ENCODE measurements around the gene SRSF8.

DNA sequence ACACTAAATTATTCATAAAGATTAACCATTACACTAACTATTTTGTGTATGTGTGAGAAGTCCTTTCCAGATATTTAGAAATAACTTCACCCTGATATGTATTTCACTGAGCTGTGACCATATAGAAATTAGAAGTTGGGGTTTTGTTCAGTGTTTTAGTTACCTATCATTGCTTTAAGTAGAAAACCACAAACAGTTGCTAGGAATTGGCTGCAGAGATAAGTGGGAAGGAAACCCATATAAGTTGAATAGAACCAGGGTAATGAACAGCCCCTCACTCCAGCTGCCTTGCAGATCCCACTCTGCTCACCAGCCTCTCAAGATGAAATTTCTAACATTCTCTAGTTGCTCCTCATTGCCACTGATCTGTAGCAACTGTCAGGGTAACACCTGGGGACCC, 10.3 kb downstream of the SRSF8 start:
- TF ChIP-seq, protein P1, sequence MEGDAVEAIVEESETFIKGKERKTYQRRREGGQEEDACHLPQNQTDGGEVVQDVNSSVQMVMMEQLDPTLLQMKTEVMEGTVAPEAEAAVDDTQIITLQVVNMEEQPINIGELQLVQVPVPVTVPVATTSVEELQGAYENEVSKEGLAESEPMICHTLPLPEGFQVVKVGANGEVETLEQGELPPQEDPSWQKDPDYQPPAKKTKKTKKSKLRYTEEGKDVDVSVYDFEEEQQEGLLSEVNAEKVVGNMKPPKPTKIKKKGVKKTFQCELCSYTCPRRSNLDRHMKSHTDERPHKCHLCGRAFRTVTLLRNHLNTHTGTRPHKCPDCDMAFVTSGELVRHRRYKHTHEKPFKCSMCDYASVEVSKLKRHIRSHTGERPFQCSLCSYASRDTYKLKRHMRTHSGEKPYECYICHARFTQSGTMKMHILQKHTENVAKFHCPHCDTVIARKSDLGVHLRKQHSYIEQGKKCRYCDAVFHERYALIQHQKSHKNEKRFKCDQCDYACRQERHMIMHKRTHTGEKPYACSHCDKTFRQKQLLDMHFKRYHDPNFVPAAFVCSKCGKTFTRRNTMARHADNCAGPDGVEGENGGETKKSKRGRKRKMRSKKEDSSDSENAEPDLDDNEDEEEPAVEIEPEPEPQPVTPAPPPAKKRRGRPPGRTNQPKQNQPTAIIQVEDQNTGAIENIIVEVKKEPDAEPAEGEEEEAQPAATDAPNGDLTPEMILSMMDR (conservative IDR thresholded peaks at IDR 0.05 in 1 of 2, IDR thresholded peaks at IDR 0.05 in 1 of 2; ENCODE audit: low read depth in 1 of 2, low read length in 2 of 2), result no peak
- no peak for TF ChIP-seq EZH2 (IDR thresholded peaks at IDR 0.05; ENCODE audit: low read length, missing control alignments)
